Measurements from ENCODE around the gene ZGPAT.
"Not testable (repeated sequence)": the region's sequence is repeated elsewhere in the genome, so short reads cannot be mapped to it uniquely, and the experiment has no call there.

ZGPAT gene

GRCh38 chr20:63766695-63767426 is 59.0 kb downstream of the ZGPAT start:
- DNase-seq, result no peak

DNA sequence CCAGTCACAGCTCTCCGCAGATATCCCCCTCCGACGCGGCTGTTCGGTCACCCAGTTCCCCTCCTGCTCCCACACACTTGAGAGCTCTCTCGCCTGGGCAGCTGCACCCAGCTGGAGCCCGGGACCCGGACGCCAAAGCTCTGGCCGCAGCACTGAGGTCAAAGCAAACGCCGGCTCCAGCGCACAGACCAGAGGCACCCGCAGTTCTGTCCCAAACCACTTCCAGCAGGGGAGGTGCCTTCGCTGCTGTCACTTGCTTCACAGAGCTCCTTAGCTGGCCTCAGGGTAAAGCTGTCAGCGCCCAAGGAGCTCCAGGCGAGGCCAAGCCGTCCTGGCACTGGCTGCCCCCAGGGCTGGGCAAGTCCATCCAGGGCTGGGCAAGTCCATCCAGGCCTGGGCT is 59.6 kb downstream of the ZGPAT start:
- no peak for DNase-seq

GRCh38 chr20:63767886-63768285 is 60.0 kb downstream of the ZGPAT start:
- DNase-seq, result no peak

GRCh38 chr20:63768591-63769515 is 61.0 kb downstream of the ZGPAT start:
- DNase-seq, result no peak

DNA sequence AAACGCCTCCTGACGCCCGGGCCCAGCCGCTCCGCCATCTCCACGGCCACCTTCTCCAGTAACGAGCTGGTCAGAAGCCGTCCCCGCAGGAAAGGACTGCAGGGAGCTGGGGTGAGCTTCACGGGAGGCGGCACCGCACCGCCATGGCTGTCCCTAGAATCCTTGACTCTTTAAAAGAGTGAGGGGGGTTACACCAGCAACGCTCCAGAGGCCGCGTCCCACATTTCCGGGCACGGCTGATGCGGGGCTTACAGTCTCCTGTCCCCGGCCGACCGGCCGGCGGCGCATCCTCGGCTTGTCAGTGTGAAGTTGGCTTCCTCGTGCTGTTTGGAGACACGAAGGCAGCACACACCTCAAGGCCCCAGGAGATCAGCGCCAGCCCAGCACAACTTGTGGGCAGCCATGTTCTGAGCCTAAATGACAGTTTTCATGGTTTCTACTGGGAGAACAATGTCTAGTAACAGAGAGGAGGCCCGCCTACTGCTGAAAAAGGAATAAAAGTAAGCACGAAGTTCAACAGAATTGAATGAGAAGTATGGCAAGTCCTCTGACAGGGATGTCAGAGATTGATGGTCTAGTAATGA is 62.1 kb downstream of the ZGPAT start:
- DNase-seq, result no peak

DNA sequence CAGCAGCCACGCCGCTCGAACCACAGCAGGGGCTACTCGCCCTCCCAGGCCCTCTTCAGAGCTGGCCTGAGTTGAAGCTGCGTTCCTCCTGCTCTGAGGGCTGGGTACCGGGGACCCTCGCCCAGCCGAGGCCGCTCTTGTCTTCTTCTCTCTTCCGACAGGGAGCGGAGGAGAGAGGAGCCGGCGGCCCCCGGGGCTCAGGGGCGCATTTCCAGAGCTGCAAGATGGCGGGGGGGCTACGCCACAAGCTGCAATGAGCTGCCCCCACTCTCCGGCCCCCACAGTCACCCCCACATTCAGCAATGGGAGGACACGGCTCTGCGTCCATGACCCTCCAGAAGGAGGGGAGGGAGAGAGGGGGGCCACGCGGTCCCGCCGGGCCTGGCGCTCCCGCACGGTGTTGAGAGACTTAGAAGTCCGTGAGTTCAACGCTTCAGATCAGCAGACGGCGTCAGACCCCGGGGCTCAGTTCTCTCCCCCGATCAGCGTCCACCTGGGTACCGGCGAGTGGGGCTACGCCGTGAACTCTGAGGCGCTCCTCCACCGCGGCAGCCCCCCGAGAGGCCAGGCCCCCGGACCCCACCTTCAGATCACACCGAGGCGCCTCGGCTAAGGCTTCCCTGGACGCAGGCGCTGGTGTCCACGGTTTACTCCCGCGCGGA is 63.3 kb downstream of the ZGPAT start:
- no peak for DNase-seq

DNA sequence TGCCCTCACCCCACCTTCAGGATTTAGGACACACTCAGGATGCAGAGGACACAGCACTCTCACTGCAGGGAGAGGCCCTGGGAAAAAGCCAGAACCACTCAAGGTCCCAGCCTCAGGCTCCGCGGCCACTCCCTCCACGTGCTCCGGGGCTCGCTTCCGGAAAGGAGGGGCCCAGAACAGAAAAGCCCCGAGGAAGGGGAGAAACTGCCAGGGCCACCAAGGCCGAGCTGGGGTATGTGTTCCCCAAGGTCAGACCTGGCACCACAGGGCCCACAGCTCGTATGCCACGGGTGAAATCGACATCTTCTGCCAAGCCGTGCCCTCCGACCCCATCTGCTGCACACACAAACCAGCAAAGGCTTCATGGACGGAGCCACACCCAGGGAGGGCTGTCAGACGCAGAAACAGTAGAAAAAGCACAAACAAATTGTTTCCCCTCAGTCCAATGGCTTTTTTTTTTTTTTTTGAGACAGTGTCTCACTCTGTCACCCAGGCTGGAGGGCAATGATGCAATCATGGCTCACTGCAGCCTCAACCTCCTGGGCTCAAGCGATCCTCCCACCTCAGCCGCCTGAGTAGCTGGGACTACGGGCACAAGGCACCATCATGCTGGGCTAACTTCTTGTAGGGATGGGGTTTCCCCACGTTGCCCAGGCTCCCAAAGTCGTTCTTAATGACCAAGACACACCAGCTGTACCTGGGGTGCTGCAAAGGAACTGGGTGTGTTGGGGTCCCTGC is 65.1 kb downstream of the ZGPAT start:
- DNase-seq, result no peak

- no peak for DNase-seq
Measured at GRCh38 chr20:63773571-63774241, 65.9 kb downstream of the ZGPAT start.

- DNase-seq, result no peak
Measured at GRCh38 chr20:63774306-63774705, 66.5 kb downstream of the ZGPAT start.

- DNase-seq, result peak; percentile 94
Measured at GRCh38 chr20:63775096-63775978, 67.5 kb downstream of the ZGPAT start.

GRCh38 chr20:63776875-63777274 is 69.0 kb downstream of the ZGPAT start:
- not testable (repeated sequence) for DNase-seq

DNA sequence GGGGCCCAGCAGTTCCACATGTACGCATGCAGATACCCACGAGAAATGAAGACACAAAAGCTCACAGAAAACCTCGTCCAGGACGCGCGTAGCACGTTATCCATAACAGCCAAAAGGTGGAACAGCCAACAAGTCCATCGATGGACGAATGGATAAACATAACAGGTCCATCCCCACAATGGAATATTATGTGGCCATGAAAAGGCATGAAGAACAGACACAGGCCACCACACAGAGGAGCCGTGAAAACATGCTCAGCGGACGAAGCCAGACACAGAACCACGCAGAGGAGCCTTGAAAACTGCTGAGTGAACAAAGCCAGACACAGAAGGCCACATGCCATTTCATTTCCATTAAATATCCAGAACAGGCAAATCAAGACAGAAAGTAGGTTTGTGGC is 69.8 kb downstream of the ZGPAT start:
- DNase-seq, result no peak

DNA sequence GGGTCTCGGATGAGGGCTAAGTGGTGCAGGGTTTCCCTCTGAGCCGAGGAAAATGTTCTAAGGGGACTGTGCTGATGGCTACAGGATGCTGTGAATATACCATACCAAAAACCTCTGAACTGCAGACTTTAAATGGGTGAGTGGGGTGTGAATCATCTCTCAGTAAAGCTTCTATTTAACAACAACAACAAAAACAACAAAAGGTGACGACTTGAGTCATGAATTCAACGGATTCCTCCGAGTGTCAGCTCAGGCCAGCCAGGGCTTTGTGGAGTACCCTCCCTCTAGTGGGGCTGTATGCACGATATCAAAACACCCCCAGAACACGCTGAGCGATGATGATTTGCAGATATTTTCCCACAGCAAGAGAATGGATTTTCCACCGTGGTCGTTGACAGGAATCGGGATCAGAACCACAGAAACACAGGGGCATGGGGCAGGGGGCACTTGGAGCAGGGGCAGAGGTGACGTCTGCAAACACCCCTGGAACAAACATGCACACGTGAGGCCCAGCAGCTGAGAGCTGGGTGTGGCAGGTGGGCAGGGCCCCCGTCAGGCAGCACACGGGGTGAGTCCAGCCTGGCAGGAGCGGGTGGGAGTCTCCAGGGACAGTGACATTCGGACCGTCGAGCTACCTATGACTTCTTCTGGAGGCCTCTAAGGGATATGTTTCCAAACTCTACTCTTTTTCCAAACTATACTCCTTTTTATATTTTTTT is 70.4 kb downstream of the ZGPAT start:
- no peak for DNase-seq

DNA sequence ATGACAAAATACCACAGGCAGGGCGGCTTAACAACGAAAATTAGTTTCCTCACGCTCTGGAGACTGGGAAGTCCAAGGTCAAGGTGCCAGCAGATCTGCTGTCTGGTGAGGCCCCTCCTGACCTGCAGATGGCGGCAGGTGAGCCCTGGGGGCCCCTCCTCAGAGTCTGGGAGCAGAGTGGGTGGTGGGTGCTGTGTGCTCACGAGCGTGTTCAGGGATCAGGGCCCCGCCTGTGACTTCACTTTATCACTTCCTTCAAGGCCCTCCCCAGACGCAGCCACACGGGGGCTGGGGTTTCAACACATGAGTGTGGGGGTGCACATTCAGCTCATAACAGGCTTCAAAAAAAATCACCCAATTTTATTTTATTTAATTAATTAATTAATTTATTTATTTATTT is 71.0 kb downstream of the ZGPAT start:
- DNase-seq, result no peak

DNA sequence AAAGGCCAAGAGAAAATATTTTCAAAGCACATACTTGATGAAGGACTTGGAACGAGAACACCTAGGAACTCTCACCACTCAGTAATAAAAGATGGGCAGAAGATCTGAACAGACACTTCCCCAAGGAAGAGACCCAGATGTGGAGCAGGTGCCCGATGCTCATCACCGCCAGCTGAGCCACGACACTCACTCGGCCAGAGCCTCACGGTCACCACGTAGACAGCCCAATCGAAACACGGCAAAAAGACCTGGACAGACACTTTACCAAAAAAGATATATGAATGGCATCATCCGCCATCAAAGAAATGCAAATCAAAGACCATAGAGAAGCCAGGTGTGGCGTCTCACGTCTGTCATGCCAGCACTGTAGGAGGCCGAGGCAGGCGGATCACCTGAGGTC is 73.3 kb downstream of the ZGPAT start:
- no peak for DNase-seq

DNA sequence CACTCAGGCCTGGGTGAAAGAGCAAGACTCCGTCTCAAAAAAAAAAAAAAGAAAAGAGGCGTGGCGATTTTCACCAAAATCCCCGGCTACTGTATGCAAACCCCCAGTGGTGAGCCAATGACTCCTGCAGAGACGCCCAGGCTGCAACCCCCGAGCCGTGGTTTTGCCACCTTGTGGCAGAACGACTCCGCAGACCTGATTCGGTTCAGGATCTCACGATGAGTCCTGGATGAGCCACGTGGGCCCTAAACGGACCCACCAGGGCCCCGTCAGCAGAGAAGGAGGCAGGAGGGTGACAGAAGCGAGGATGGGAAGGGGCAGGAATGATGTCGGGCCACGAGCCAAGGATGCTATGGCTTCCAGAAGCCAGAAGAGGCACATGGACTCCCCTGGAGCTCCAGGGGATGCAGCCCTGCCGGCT is 74.2 kb downstream of the ZGPAT start:
- DNase-seq, result no peak

GRCh38 chr20:63782521-63782971 is 74.7 kb downstream of the ZGPAT start:
- DNase-seq, result no peak

DNA sequence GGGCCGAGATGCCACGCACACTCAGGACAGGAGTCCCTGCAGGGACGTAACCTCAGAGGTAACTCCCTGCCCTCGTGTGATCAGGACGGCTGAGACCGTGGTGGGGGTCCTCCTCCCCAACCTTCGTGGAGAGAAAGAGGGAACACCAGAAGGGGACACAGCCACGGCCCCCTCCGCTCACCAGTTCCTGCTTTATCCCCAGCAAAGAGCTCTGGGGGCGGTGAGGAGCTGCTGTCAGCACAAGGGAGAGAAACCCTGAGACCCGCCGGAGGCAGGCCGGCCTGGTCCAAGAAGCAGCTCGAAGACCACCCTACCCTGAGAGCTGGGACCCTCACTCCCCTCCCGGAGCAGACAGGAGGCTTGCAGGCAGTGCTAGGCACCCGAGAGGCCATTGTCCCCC is 76.1 kb downstream of the ZGPAT start:
- no peak for DNase-seq

GRCh38 chr20:63785691-63786131 is 77.9 kb downstream of the ZGPAT start:
- DNase-seq, result no peak
